Pancreas (tissue), 10 donors: ENCODE results near the gene STKLD1. TPM values are rescaled to one million over a fixed set of nuclear protein-coding genes. Genes with fewer than 3 reads are reported as not detected.
"Not testable (repeated sequence)": the region's sequence is repeated elsewhere in the genome, so short reads cannot be mapped to it uniquely, and the experiment has no call there.

ENCODE experiments used
- ATAC-seq, 4 donors: fragments of 200-7000 bp; cut with Tn5 transposase; one replicate each; pipeline versions ENCODE4 v1.8.0 to v1.9.1; 2020; ENCODE audit warnings: mild to moderate bottlenecking in 4 of 4, moderate library complexity in 4 of 4
- DNase-seq, 6 donors: peaks; one replicate each; pipeline ENCODE4 v3.0.0-alpha.2; 2020
- FAIRE-seq: peaks from 2 replicates; lab custom pipeline; 2012; peaks lifted over from hg19 to GRCh38; lab: Jason Lieb, UNC
- H3K27ac ChIP-seq, 4 donors: fragments of 200-600 bp; sonication (generic); 1 replicate in 3 of 4; 2 replicates in 1 of 4; pipeline versions ENCODE4 v1.5.0 to v1.8.0; 2020
- H3K27me3 ChIP-seq, 4 donors: fragments of 200-600 bp; one replicate each; pipeline ENCODE4 v1.8.0; 2021
- H3K36me3 ChIP-seq, 3 donors: fragments of 200-600 bp; sonication (generic) in 1 of 3; one replicate each; pipeline versions ENCODE4 v1.5.0 to v1.8.0; 2020 to 2021
- H3K4me1 ChIP-seq, 3 donors: fragments of 200-600 bp; one replicate each; pipeline ENCODE4 v1.8.0; 2021
- H3K4me3 ChIP-seq, 4 donors: fragments of 200-600 bp; sonication (generic) in 2 of 4; one replicate each; pipeline versions ENCODE4 v1.5.0 to v1.8.0; 2020 to 2021
- H3K9me3 ChIP-seq, 4 donors: fragments of 200-600 bp; one replicate each; pipeline ENCODE4 v1.8.0; 2021
- WGBS, 2 donors: extraction: QIAGEN DNeasy Blood & Tissue Kit; methylation state at CpG; one replicate each; pipeline ENCODE4 v1.1.7; 2013; 5-methylcytosine and 5-hydroxymethylcytosine counted together
- intact Hi-C, 3 donors: fragments of 100-400 bp; cut with DNase I; formaldehyde crosslinking; loops; one replicate each; pipeline versions ENCODE4 v1.11.1 to v1.14.2; 2022
- polyA plus RNA-seq, 2 donors: library from polyadenylated mRNA; stranded (reverse); fragments of 200-250 nt; gene quantifications; one replicate each; pipeline ENCODE4 v1.2.3, GENCODE V29; 2013
- total RNA-seq, 6 donors: library from RNA; stranded (reverse); fragmentation: NEBNext Ultra II Directional in 4 of 6; extraction: Animal tissue kit (Norgen Biotek cat#: 25700) in 4 of 6; gene quantifications; one replicate each; pipeline versions ENCODE4 v1.2.1 to v1.2.4, GENCODE V29; 2021 to 2023
- TF ChIP-seq, protein P1 (sequence below), 4 donors: fragments of 200-600 bp; sonication (generic) in 3 of 4; IDR thresholded peaks; one replicate each; pipeline versions ENCODE4 v1.5.0 to v1.8.0; 2021; ENCODE audit warnings: antibody characterized with exemption in 4 of 4
- donor health status: healthy with polysubstance abuse.
- donor health status: DM: no; HTN: no; CAD: no; lungs with moderate emphysema.
- donor health status: DM: no; HTN: no; CAD: no.
- donor health status: control.
- donor health status: control.
- donor health status: Bipolar disorder and iron deficiency.
- donor health status: DM: yes; HTN: yes; CAD: no.
- donor health status: DM: no; HTN: no; CAD: no.
- donor health status: DM: no; HTN: no; CAD: no.
- donor health status: DM: yes; HTN: yes; CAD: no.

The STKLD1 gene
- under 1 TPM; 0.31 to 0.94 (median 0.67) TPM for total RNA-seq
- polyA plus RNA-seq, result 1 to 10 TPM; 1.8 to 3.1 TPM

DNA sequence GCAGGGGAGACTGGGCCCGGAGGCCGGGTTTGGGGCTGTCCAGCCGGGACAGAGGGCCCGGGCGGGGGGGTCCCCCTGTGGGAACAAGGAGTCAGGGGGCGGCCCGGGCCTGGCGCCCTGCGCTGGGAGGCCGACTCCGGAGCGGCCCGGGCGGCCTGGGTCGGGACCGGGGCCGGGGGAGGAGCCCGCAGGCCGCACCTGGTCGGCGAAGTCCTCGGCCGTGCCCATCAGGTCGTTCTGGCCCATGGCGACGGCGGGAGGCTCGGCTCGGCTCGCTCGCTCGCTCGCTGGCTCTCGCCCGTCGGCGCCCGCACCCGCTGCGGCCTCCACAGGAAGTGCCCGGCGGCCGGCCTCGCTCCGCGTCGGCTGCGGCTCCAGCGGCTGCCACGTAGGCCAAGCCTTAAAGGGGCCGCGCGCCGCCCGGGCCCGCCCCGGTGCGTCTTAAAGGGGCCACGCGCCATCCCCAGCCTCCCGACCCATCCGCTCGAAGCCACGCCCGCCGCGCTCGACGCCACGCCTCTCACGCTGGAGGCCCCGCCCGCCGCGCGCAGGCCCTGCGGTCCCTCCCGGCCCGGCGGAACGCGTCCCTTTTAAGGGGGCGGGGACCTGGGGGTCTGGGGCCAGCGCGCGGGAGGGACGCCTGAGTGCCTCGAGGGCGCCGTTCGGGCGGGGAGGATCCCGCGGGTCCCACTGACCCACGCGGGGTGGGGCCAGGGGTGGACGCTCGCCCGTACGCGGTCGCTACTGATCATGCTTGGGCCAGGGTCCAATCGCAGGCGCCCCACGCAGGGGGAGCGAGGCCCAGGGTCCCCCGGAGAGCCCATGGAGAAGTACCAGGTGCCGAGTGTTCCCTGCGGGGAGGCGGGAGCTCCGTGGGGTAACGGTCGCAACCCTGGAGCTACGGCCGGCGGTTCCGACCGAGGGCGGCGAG is at the start of gene STKLD1, which contains the start of gene SURF4:
Gene STKLD1, plus strand, starts transcription at position 643 of the 931 bp plus-strand sequence. Its CDS starts 108 bp downstream, at position 751.
Gene SURF4, minus strand, starts transcription at position 337 of the 931 bp plus-strand sequence. Its CDS starts 91 bp downstream, at position 246.
- Histone ChIP-seq H3K9me3 (no peaks in the 10 kb centered on the region), H3K4me3 (peak within 1 kb of the TSS; percentile 75 to 100 (median 98)), H3K4me1 (peaks cover 22 to 41% (median 26%) of the 10 kb centered on the region in 3 donors), H3K27ac (peak within 1 kb of the TSS; percentile 93 to 98 (median 95)), H3K27me3 (no peaks in the 10 kb centered on the region), H3K36me3 (no peaks in the 10 kb centered on the region)
- DNase-seq (peak; percentile 94 to 99 (median 98)), FAIRE-seq (no peak), ATAC-seq (peak; percentile 92 to 94 (median 92))
- intact Hi-C loops, result no loop called here
- WGBS, 2 donors, result 0% methylated on average over 86 to 120 of the region's 120 CpGs
- TF ChIP-seq, protein P1, sequence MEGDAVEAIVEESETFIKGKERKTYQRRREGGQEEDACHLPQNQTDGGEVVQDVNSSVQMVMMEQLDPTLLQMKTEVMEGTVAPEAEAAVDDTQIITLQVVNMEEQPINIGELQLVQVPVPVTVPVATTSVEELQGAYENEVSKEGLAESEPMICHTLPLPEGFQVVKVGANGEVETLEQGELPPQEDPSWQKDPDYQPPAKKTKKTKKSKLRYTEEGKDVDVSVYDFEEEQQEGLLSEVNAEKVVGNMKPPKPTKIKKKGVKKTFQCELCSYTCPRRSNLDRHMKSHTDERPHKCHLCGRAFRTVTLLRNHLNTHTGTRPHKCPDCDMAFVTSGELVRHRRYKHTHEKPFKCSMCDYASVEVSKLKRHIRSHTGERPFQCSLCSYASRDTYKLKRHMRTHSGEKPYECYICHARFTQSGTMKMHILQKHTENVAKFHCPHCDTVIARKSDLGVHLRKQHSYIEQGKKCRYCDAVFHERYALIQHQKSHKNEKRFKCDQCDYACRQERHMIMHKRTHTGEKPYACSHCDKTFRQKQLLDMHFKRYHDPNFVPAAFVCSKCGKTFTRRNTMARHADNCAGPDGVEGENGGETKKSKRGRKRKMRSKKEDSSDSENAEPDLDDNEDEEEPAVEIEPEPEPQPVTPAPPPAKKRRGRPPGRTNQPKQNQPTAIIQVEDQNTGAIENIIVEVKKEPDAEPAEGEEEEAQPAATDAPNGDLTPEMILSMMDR (IDR thresholded peaks at IDR 0.05), result no peak

DNA sequence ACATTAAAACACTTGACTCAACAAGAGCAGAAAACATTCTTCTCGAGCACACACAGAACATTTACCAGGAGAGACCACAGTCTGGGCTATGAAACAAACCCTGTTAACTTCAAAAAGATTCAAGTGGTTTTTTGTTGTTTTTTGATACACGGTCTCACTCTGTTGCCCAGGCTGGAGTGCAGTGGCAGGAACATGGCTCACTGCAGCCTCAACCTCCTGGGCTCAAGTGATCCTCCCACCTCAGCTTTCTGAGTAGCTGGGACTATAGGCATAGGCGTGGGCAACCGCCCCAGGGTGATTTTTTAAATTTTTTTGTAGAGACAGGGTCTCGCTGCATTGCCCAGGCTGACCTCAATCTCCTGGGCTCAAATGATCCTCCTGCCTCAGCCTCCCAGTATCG is 49.1 kb upstream of the STKLD1 start:
- H3K4me1 ChIP-seq, ATAC-seq, intact Hi-C loops, FAIRE-seq, H3K27ac ChIP-seq, DNase-seq, H3K9me3 ChIP-seq, H3K4me3 ChIP-seq, H3K27me3 ChIP-seq: not testable (repeated sequence)
- WGBS, 2 donors, result 87 to 89% methylated on average over 6 of the region's 6 CpGs
- peaks cover 0 to 13% (median 9%) of the 10 kb centered on the region in 3 donors for H3K36me3 ChIP-seq

DNA sequence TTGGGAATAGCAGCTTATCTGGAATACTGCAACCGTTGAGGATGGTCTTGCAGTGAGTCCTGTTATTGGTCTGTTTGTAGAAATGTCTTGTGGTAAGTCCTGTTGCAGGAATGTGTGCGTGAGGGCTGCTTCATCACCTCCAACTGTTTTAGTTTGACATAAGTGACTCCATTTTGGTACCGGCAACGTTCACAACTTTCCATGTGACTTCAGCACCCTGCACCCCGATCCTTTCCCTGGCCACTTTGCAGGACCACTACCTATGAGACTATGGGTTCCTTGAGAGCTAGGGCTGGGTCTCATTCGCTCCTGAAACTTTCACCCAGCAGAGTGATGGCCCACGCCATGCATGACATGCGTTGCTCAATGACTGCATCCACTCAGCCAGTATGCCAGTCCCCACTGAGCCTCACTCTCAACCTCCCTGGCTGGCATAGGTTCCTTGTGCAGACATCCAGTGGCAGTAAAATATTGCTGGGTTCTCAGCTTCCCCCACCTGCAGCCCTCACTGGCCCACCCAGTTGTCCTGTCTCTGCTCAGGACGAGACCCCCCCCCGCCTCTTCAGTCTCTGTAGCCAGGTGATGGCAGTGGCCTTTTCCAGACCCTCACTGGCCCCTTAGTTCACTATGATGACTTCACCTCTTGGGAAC is 48.2 kb upstream of the STKLD1 start:
- intact Hi-C loops, result no loop called here
- Histone ChIP-seq H3K4me3 (no peak overlapping the region), H3K4me1 (no peaks in the 10 kb centered on the region), H3K27me3 (no peaks in the 10 kb centered on the region), H3K27ac (no peak overlapping the region), H3K36me3 (peaks cover 0 to 22% (median 12%) of the 10 kb centered on the region in 3 donors), H3K9me3 (no peaks in the 10 kb centered on the region)
- 88 to 90% methylated on average over 10 of the region's 10 CpGs for WGBS, 2 donors
- ATAC-seq (no peak), FAIRE-seq (no peak), DNase-seq (peak in 2 of 6 donors; percentile 12 to 21)
- TF ChIP-seq, protein P1 (IDR thresholded peaks at IDR 0.05), result no peak

DNA sequence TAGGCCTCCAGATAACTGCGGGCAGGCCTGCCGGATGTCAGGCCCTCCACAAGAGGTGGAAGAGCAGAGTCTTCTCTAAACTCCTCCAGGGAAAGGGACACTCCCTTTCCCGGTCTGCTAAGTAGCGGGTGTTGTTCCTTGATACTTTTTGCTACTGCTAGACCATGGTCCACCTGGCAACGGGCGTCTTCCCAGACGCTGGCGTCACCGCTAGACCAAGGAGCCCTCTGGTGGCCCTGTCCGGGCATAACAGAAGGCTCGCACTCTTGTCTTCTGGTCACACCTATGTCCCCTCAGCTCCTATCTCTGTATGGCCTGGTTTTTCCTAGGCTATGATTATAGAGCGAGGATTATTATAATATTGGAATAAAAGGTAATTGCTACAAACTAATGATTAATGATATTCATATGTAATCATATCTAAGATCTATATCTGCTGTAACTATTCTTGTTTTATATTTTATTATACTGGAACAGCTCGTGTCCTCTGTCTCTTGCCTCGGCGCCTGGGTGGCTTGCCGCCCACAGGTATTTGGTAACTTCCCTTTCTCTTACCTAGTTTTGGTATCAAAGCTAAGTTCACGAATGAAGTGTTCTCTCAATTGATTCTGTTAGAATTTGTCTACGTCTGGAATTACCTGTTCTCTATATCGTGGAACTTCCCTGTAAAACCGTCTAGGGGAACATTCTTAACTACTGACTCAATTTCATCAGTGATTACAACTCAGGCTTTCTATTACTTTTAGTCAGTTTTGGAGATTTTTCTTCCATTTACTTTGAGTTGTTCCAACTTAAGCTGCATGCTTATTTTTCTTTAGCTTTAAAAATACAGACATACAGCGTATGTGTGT is 46.6 kb upstream of the STKLD1 start:
- H3K27ac ChIP-seq, result peak overlapping the region in 1 of 4 donors; percentile 28
- FAIRE-seq, result not testable (repeated sequence)

More for the DNA sequence above, 46.6 kb upstream of the STKLD1 start:
- intact Hi-C loops, result loop anchor here in 2 of 3 donors (5.0 to 10.0 kb wide), 2 partner anchors 142 to 145 kb away; no protein-coding TSS in a partner anchor
- WGBS, 2 donors, result 53 to 58% methylated on average over 21 of the region's 21 CpGs
- not testable (repeated sequence) for H3K27me3 ChIP-seq, H3K4me1 ChIP-seq, H3K4me3 ChIP-seq, H3K9me3 ChIP-seq
- TF ChIP-seq, protein P1 (IDR thresholded peaks at IDR 0.05), result peak; percentile 20 to 61 (median 32)
- peak in 2 of 6 donors; percentile 53 to 54 for DNase-seq
- peak in 3 of 4 donors; percentile 26 to 61 (median 33) for ATAC-seq
- peaks cover 0 to 33% (median 12%) of the 10 kb centered on the region in 3 donors for H3K36me3 ChIP-seq
